Smooth muscle cell (in vitro differentiated cells): ENCODE results near the gene FIZ1. TPM values are rescaled to one million over a fixed set of nuclear protein-coding genes. Genes with fewer than 3 reads are reported as not detected.

Source experiments
- DNase-seq: peaks from one replicate; lab custom pipeline; 2025; ENCODE audit not compliant: unreplicated experiment; lab: John Stamatoyannopoulos, UW
- H2AFZ ChIP-seq: fragments of 200-600 bp; sonication (generic); 2 replicates; pipeline ENCODE4 v1.6.0; 2016; ENCODE audit warnings: antibody characterized with exemption, low read depth, mild to moderate bottlenecking
- H3F3A ChIP-seq: fragments of 200-600 bp; sonication (generic); 2 replicates; pipeline ENCODE4 v1.6.0; 2017; ENCODE audit warnings: antibody characterized with exemption, low read depth
- H3K27ac ChIP-seq: fragments of 200-600 bp; sonication (generic); 2 replicates; pipeline ENCODE4 v1.5.1; 2016; ENCODE audit warnings: low read depth, mild to moderate bottlenecking
- H3K27me3 ChIP-seq: fragments of 200-600 bp; sonication (generic); 2 replicates; pipeline ENCODE4 v1.6.1; 2016; ENCODE audit warnings: low read depth, mild to moderate bottlenecking
- H3K36me3 ChIP-seq: fragments of 200-600 bp; sonication (generic); 2 replicates; pipeline ENCODE4 v1.5.1; 2016; ENCODE audit warnings: low read depth
- H3K4me1 ChIP-seq: fragments of 200-600 bp; sonication (generic); 2 replicates; pipeline ENCODE4 v1.5.1; 2016; ENCODE audit warnings: low read depth
- H3K4me2 ChIP-seq: fragments of 200-600 bp; sonication (generic); 2 replicates; pipeline ENCODE4 v1.6.0; 2016; ENCODE audit warnings: mild to moderate bottlenecking
- H3K4me3 ChIP-seq: fragments of 200-600 bp; sonication (generic); 2 replicates; pipeline ENCODE4 v1.5.1; 2016; ENCODE audit warnings: mild to moderate bottlenecking
- H3K79me2 ChIP-seq: fragments of 200-600 bp; sonication (generic); 2 replicates; pipeline ENCODE4 v1.6.0; 2016; ENCODE audit warnings: low read depth, mild to moderate bottlenecking
- H3K9ac ChIP-seq: fragments of 200-600 bp; sonication (generic); 2 replicates; pipeline ENCODE4 v1.6.0; 2016; ENCODE audit warnings: low read depth
- H3K9me3 ChIP-seq: fragments of 200-600 bp; sonication (generic); replicated peaks from 2 replicates; pipeline ENCODE4 v1.5.1; 2016; ENCODE audit warnings: low read depth
- H4K20me1 ChIP-seq: fragments of 200-600 bp; sonication (generic); 2 replicates; pipeline ENCODE4 v1.6.0; 2016; ENCODE audit warnings: low read depth
- WGBS: methylation state at CpG from one replicate; pipeline ENCODE4 v1.1.7; 2016; ENCODE audit warnings: low lambda C conversion rate; 5-methylcytosine and 5-hydroxymethylcytosine counted together
- polyA plus RNA-seq: library from polyadenylated mRNA; unstranded; fragments of >200 nt; fragmentation: Nextera tagmentation; extraction: Ambion mirVana; gene quantifications from 2 replicates; pipeline ENCODE4 v1.2.1, GENCODE V29; 2016
- total RNA-seq: library from RNA; depleted of rRNA; stranded (reverse); fragments of >200 nt; gene quantifications from 2 replicates; pipeline ENCODE4 v1.2.3, GENCODE V29; 2014
- TF ChIP-seq, protein P1 (sequence below): fragments of 200-600 bp; sonication (generic); IDR thresholded peaks from 2 replicates; pipeline ENCODE4 v1.5.1; 2017; ENCODE audit warnings: borderline replicate concordance, mild to moderate bottlenecking, antibody characterized with exemption; ENCODE audit not compliant: insufficient read depth, poor library complexity, severe bottlenecking

Gene FIZ1
- total and polyA plus RNA-seq, 2 experiments from 2014 or later: 10.4 to 17.7 TPM

GRCh38 chr19:55635856-55636440 lies 36.6 kb upstream of the FIZ1 start:
- TF ChIP-seq, protein P1, sequence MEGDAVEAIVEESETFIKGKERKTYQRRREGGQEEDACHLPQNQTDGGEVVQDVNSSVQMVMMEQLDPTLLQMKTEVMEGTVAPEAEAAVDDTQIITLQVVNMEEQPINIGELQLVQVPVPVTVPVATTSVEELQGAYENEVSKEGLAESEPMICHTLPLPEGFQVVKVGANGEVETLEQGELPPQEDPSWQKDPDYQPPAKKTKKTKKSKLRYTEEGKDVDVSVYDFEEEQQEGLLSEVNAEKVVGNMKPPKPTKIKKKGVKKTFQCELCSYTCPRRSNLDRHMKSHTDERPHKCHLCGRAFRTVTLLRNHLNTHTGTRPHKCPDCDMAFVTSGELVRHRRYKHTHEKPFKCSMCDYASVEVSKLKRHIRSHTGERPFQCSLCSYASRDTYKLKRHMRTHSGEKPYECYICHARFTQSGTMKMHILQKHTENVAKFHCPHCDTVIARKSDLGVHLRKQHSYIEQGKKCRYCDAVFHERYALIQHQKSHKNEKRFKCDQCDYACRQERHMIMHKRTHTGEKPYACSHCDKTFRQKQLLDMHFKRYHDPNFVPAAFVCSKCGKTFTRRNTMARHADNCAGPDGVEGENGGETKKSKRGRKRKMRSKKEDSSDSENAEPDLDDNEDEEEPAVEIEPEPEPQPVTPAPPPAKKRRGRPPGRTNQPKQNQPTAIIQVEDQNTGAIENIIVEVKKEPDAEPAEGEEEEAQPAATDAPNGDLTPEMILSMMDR: no peak
- H3K27me3 ChIP-seq: no peaks in the 10 kb centered on the region
- WGBS: 80% methylated on average over 7 of the region's 7 CpGs
- no peaks in the 10 kb centered on the region for H4K20me1 ChIP-seq
- H3F3A ChIP-seq: peaks cover 18% of the 10 kb centered on the region
- H3K4me3 ChIP-seq: peak overlapping the region; percentile 87
- H3K79me2 ChIP-seq: peaks cover 41% of the 10 kb centered on the region
- no peaks in the 10 kb centered on the region for H3K9me3 ChIP-seq
- peak overlapping the region; percentile 95 for H3K9ac ChIP-seq
- no peaks in the 10 kb centered on the region for H3K36me3 ChIP-seq
- no peak overlapping the region for H2AFZ ChIP-seq
- H3K4me1 ChIP-seq: peaks cover 12% of the 10 kb centered on the region
- peak overlapping the region; percentile 91 for H3K27ac ChIP-seq
- H3K4me2 ChIP-seq: peak overlapping the region; percentile 90
- DNase-seq: no peak

GRCh38 chr19:55635334-55635717 lies 36.0 kb upstream of the FIZ1 start:
- Histone ChIP-seq H3K9ac (peak overlapping the region; percentile 95), H3K79me2 (peaks cover 41% of the 10 kb centered on the region), H3K9me3 (no peaks in the 10 kb centered on the region), H2AFZ (no peak overlapping the region), H4K20me1 (no peaks in the 10 kb centered on the region), H3K4me3 (peak overlapping the region; percentile 87), H3K27me3 (no peaks in the 10 kb centered on the region), H3K4me2 (peak overlapping the region; percentile 90), H3K4me1 (peaks cover 8% of the 10 kb centered on the region), H3K27ac (peak overlapping the region; percentile 91), H3K36me3 (no peaks in the 10 kb centered on the region), H3F3A (peaks cover 18% of the 10 kb centered on the region)
- TF ChIP-seq, protein P1: no peak
- no peak for DNase-seq
- WGBS: 17% methylated on average over 9 of the region's 9 CpGs

- TF ChIP-seq, protein P1: no peak
- DNase-seq: no peak
- Histone ChIP-seq H3K27ac (no peak overlapping the region), H3K4me1 (peaks cover 8% of the 10 kb centered on the region), H3F3A (peaks cover 15% of the 10 kb centered on the region), H3K79me2 (peaks cover 36% of the 10 kb centered on the region), H2AFZ (peak overlapping the region; percentile 41), H3K4me2 (no peak overlapping the region), H3K9ac (no peak overlapping the region), H4K20me1 (no peaks in the 10 kb centered on the region), H3K9me3 (no peaks in the 10 kb centered on the region), H3K4me3 (no peak overlapping the region), H3K27me3 (no peaks in the 10 kb centered on the region), H3K36me3 (no peaks in the 10 kb centered on the region)
- 86% methylated on average over 8 of the region's 8 CpGs for WGBS
These were observed 34.5 kb upstream of the FIZ1 start for GRCh38 chr19:55633861-55634260.

- peaks cover 8% of the 10 kb centered on the region for H3K4me1 ChIP-seq
- H3F3A ChIP-seq: peaks cover 10% of the 10 kb centered on the region
- peak overlapping the region; percentile 90 for H2AFZ ChIP-seq
- DNase-seq: peak; percentile 56
- H3K9me3 ChIP-seq: no peaks in the 10 kb centered on the region
- 38% methylated on average over 3 of the region's 3 CpGs for WGBS
- H4K20me1 ChIP-seq: no peaks in the 10 kb centered on the region
- H3K79me2 ChIP-seq: peaks cover 24% of the 10 kb centered on the region
- H3K36me3 ChIP-seq: no peaks in the 10 kb centered on the region
- no peak overlapping the region for H3K4me2 ChIP-seq
- no peak overlapping the region for H3K9ac ChIP-seq
- TF ChIP-seq, protein P1: peak; percentile 79
- H3K4me3 ChIP-seq: no peak overlapping the region
- no peak overlapping the region for H3K27ac ChIP-seq
- no peaks in the 10 kb centered on the region for H3K27me3 ChIP-seq
These were observed 33.1 kb upstream of the FIZ1 start for GRCh38 chr19:55632463-55632834.
